ENCODE data around the gene LCN15. TPM values are rescaled to one million over a fixed set of nuclear protein-coding genes. Genes with fewer than 3 reads are reported as not detected.

Gene LCN15
- total and polyA plus RNA-seq, 10 of the 15 experiments (the other 5 are each of a cell fraction or from before 2014, with no cell fraction given), result 0.37 to 0.50 TPM; not detected in 8

DNA sequence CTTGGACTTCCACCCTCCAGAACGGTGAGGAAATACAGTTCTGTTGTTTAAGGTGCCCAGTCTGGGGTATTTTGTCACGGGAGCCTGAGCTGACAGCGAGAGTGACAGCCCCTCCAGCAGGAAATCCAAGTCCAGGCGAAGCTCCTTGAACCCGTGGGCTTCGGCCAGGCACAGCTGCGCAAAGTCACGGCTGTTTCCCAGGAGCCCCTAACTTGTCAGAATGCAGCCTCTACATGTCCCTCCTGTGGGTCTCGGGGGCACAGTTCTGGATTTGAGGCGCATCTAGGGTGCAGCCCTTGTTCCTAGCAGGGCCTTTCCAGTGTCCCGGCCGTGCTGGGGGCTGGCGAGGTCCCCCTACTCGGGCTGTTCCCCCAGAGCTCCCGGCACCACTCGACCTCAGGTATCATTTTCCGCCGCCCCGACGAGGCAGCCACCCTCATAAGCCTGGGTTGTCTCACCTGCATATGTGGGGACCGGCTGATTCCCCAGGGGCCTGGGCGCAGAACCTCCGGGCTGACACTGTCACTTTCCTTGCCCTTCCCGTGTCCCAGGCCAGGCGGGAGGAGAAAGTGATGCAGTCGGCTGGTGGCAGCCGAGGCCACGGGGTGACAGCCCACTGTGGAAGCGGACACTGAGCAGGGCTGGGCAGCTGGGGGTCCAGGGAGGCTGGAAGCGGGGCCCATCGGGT, 10.8 kb downstream of the LCN15 start:
- ATAC-seq (no peak), FAIRE-seq (no peak), DNase-seq (ENCODE audit: low read depth, low spot score) (no peak)
- Histone ChIP-seq H3K79me2 (ENCODE audit: control insufficient read depth, insufficient read depth, low read length) (no peaks in the 10 kb centered on the region), H3K27ac (ENCODE audit: control insufficient read depth, insufficient read depth) (no peak overlapping the region), H3K36me3 (ENCODE audit: control insufficient read depth in 2 of 2, insufficient read depth in 2 of 2, low read length in 1 of 2) (no peaks in the 10 kb centered on the region), H4K20me1 (ENCODE audit: control insufficient read depth, insufficient read depth) (no peaks in the 10 kb centered on the region), H3K4me1 (ENCODE audit: control insufficient read depth, insufficient read depth, low read length) (no peaks in the 10 kb centered on the region), H3K9ac (ENCODE audit: control insufficient read depth, insufficient read depth, low read length) (no peak overlapping the region), H3K27me3 (replicated peaks in 1 of 2; ENCODE audit: control insufficient read depth in 2 of 2, insufficient read depth in 2 of 2, low read length in 1 of 2) (0 out of 4 replicates have a peak, but pooled peaks cover 0 to 2% of the 10 kb centered on the region in 2 experiments), H3K4me3 (no peak overlapping the region), H2AFZ (ENCODE audit: control insufficient read depth, low read depth, low read length) (no peak overlapping the region), H3K4me2 (ENCODE audit: control insufficient read depth, insufficient read depth) (no peak overlapping the region), H3K9me3 (replicated peaks; ENCODE audit: control insufficient read depth, insufficient read depth, low read length) (peaks cover 33% of the 10 kb centered on the region)
- SMC1A ChIA-PET (ENCODE audit: uncharacterized antibody, unreplicated experiment), result no interaction called here
- POLR2A ChIA-PET, result no interaction called here
- RAD21 ChIA-PET (ENCODE audit: unreplicated experiment), result no interaction called here
- in situ Hi-C loops (cut with MboI) (no loop called here), intact Hi-C loops (cut with micrococcal nuclease; ENCODE audit: unreplicated experiment) (no loop called here)
- no peak for TF ChIP-seq MYB (IDR thresholded peaks at IDR 0.05; ENCODE audit: borderline replicate concordance, low read depth, low read length)
- no peak for TF ChIP-seq MXI1 (IDR thresholded peaks at IDR 0.05; ENCODE audit: low read depth, low read length)
- TF ChIP-seq HDAC6 (IDR thresholded peaks at IDR 0.05; ENCODE audit: unreplicated experiment), result no peak
- TF ChIP-seq PAX8 (IDR thresholded peaks at IDR 0.05), result no peak
- TF ChIP-seq, protein P1, sequence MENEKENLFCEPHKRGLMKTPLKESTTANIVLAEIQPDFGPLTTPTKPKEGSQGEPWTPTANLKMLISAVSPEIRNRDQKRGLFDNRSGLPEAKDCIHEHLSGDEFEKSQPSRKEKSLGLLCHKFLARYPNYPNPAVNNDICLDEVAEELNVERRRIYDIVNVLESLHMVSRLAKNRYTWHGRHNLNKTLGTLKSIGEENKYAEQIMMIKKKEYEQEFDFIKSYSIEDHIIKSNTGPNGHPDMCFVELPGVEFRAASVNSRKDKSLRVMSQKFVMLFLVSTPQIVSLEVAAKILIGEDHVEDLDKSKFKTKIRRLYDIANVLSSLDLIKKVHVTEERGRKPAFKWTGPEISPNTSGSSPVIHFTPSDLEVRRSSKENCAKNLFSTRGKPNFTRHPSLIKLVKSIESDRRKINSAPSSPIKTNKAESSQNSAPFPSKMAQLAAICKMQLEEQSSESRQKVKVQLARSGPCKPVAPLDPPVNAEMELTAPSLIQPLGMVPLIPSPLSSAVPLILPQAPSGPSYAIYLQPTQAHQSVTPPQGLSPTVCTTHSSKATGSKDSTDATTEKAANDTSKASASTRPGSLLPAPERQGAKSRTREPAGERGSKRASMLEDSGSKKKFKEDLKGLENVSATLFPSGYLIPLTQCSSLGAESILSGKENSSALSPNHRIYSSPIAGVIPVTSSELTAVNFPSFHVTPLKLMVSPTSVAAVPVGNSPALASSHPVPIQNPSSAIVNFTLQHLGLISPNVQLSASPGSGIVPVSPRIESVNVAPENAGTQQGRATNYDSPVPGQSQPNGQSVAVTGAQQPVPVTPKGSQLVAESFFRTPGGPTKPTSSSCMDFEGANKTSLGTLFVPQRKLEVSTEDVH (IDR thresholded peaks at IDR 0.05; ENCODE audit: low read depth, partially characterized antibody), result no peak
- no peak for TF ChIP-seq RBBP5 (conservative IDR thresholded peaks at IDR 0.05)
- no peak for TF ChIP-seq SIX5 (IDR thresholded peaks at IDR 0.05; ENCODE audit: low read depth, low read length, severe bottlenecking)
- no peak for TF ChIP-seq CHD4 (IDR thresholded peaks at IDR 0.05)
- no peak for TF ChIP-seq BMI1 (IDR thresholded peaks at IDR 0.05; ENCODE audit: borderline replicate concordance)
- no peak for TF ChIP-seq SPI1 (IDR thresholded peaks at IDR 0.05; ENCODE audit: borderline replicate concordance, insufficient read depth, low read depth, low read length)
- TF ChIP-seq SUPT20H (IDR thresholded peaks at IDR 0.05; ENCODE audit: borderline replicate concordance, control insufficient read depth, low read depth, low read length), result no peak
- TF ChIP-seq NFYA (IDR thresholded peaks at IDR 0.05; ENCODE audit: borderline replicate concordance, low read depth, low read length), result no peak
- no peak for TF ChIP-seq JUND (IDR thresholded peaks at IDR 0.05; ENCODE audit: low read depth, low read length)
- no peak for TF ChIP-seq ZNF622 (IDR thresholded peaks at IDR 0.05)
- TF ChIP-seq, protein P2, sequence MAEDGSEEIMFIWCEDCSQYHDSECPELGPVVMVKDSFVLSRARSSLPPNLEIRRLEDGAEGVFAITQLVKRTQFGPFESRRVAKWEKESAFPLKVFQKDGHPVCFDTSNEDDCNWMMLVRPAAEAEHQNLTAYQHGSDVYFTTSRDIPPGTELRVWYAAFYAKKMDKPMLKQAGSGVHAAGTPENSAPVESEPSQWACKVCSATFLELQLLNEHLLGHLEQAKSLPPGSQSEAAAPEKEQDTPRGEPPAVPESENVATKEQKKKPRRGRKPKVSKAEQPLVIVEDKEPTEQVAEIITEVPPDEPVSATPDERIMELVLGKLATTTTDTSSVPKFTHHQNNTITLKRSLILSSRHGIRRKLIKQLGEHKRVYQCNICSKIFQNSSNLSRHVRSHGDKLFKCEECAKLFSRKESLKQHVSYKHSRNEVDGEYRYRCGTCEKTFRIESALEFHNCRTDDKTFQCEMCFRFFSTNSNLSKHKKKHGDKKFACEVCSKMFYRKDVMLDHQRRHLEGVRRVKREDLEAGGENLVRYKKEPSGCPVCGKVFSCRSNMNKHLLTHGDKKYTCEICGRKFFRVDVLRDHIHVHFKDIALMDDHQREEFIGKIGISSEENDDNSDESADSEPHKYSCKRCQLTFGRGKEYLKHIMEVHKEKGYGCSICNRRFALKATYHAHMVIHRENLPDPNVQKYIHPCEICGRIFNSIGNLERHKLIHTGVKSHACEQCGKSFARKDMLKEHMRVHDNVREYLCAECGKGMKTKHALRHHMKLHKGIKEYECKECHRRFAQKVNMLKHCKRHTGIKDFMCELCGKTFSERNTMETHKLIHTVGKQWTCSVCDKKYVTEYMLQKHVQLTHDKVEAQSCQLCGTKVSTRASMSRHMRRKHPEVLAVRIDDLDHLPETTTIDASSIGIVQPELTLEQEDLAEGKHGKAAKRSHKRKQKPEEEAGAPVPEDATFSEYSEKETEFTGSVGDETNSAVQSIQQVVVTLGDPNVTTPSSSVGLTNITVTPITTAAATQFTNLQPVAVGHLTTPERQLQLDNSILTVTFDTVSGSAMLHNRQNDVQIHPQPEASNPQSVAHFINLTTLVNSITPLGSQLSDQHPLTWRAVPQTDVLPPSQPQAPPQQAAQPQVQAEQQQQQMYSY (CRISPR knock-in tag; IDR thresholded peaks at IDR 0.05), result no peak
- WGBS (ENCODE audit: insufficient coverage, insufficient replicate concordance, low lambda C conversion rate, missing lambda C conversion rate), result 65% methylated on average over 31 of the region's 31 CpGs
- CTCF ChIA-PET, result no interaction called here
- no TSS peak for BruUV-seq (replicated peaks)
